OCI-LY1 (cell line): ENCODE results near the gene PARD3B.

ENCODE experiments used
- H2AFZ ChIP-seq: fragments of 200-600 bp; sonication (generic), shearing (Covaris generic); 2 replicates; pipeline ENCODE4 v1.6.0; 2014; ENCODE audit warnings: antibody characterized with exemption, mild to moderate bottlenecking, low read length
- H3F3A ChIP-seq: fragments of 200-600 bp; sonication (generic), shearing (Covaris generic); 2 replicates; pipeline ENCODE4 v1.6.0; 2014; ENCODE audit warnings: mild to moderate bottlenecking, antibody characterized with exemption, low read length, moderate library complexity; ENCODE audit not compliant: insufficient read depth
- H3K27ac ChIP-seq: fragments of 200-600 bp; sonication (generic); 2 replicates; pipeline ENCODE4 v1.5.1; 2014; ENCODE audit warnings: low read length, mixed run types, mild to moderate bottlenecking, low read depth; ENCODE audit not compliant: poor library complexity, severe bottlenecking
- H3K27me3 ChIP-seq: fragments of 200-600 bp; sonication (generic); 2 replicates; pipeline ENCODE4 v1.6.0; 2014; ENCODE audit warnings: antibody characterized with exemption, mild to moderate bottlenecking, low read length, moderate library complexity; ENCODE audit not compliant: insufficient read depth
- H3K36me3 ChIP-seq: fragments of 200-600 bp; sonication (generic); 2 replicates; pipeline ENCODE4 v1.6.1; 2014; ENCODE audit warnings: mild to moderate bottlenecking, antibody characterized with exemption, low read length, moderate library complexity, mixed read lengths; ENCODE audit not compliant: insufficient read depth
- H3K4me1 ChIP-seq: fragments of 200-600 bp; sonication (generic); 2 replicates; pipeline ENCODE4 v1.5.1; 2014; ENCODE audit warnings: mild to moderate bottlenecking, low read length, moderate library complexity; ENCODE audit not compliant: insufficient read depth, severe bottlenecking
- H3K4me2 ChIP-seq: fragments of 200-600 bp; sonication (generic), shearing (Covaris generic); 2 replicates; pipeline ENCODE4 v1.6.1; 2014; ENCODE audit warnings: low read length
- H3K4me3 ChIP-seq: fragments of 200-600 bp; sonication (generic); 2 replicates; pipeline ENCODE4 v1.5.1; 2014; ENCODE audit warnings: low read length, low read depth, mild to moderate bottlenecking, mixed read lengths; ENCODE audit not compliant: poor library complexity, severe bottlenecking
- H3K79me2 ChIP-seq: fragments of 200-600 bp; shearing (Covaris generic); 2 replicates; pipeline ENCODE4 v1.6.1; 2016; ENCODE audit warnings: mixed run types, low read length, mixed read lengths; ENCODE audit not compliant: insufficient read depth
- H3K9ac ChIP-seq: fragments of 200-600 bp; sonication (generic), shearing (Covaris generic); 2 replicates; pipeline ENCODE4 v1.6.1; 2014; ENCODE audit warnings: mild to moderate bottlenecking, low read length, mixed read lengths
- H3K9me2 ChIP-seq: fragments of 200-600 bp; sonication (generic), shearing (Covaris generic); 2 replicates; pipeline ENCODE4 v1.6.1; 2014; ENCODE audit warnings: low read depth, mild to moderate bottlenecking, low read length, mixed read lengths
- H3K9me3 ChIP-seq: fragments of 200-600 bp; shearing (Covaris generic); 2 replicates; pipeline ENCODE4 v1.6.1; 2014; ENCODE audit warnings: low read length, mixed read lengths
- H4K20me1 ChIP-seq: fragments of 200-600 bp; sonication (generic), shearing (Covaris generic); 2 replicates; pipeline ENCODE4 v1.6.0; 2016; ENCODE audit warnings: mild to moderate bottlenecking, low read length; ENCODE audit not compliant: insufficient read depth
- CTCF ChIP-seq: fragments of 200-600 bp; sonication (generic), shearing (Covaris generic); IDR thresholded peaks from 2 replicates; pipeline ENCODE4 v1.5.1; 2017; ENCODE audit warnings: mild to moderate bottlenecking, antibody characterized with exemption, low read length, moderate library complexity, mixed read lengths
- EZH2 ChIP-seq: fragments of 200-600 bp; sonication (generic), shearing (Covaris generic); IDR thresholded peaks from 2 replicates; pipeline ENCODE4 v1.8.0; 2017; ENCODE audit warnings: borderline replicate concordance, mixed run types, mild to moderate bottlenecking, antibody characterized with exemption, low read length, moderate library complexity, mixed read lengths

PARD3B gene

GRCh38 chr2:205565142-205565522 lies 1019.9 kb downstream of the PARD3B start:
- no peaks in the 10 kb centered on the region for H3K79me2 ChIP-seq
- no peaks in the 10 kb centered on the region for H3K36me3 ChIP-seq
- H3K9ac ChIP-seq, result no peak overlapping the region
- H3K27me3 ChIP-seq, result no peaks in the 10 kb centered on the region
- no peaks in the 10 kb centered on the region for H3K9me2 ChIP-seq
- no peaks in the 10 kb centered on the region for H3F3A ChIP-seq
- no peaks in the 10 kb centered on the region for H3K4me1 ChIP-seq
- H2AFZ ChIP-seq, result no peak overlapping the region
- H3K9me3 ChIP-seq, result no peaks in the 10 kb centered on the region
- no peak overlapping the region for H3K27ac ChIP-seq
- H3K4me3 ChIP-seq, result no peak overlapping the region
- no peaks in the 10 kb centered on the region for H4K20me1 ChIP-seq
- TF ChIP-seq EZH2 (no peak), CTCF (no peak)
- H3K4me2 ChIP-seq, result no peak overlapping the region

GRCh38 chr2:205566606-205567168 lies 1021.4 kb downstream of the PARD3B start:
- Histone ChIP-seq H3K9me2 (no peaks in the 10 kb centered on the region), H3K27me3 (no peaks in the 10 kb centered on the region), H3K36me3 (no peaks in the 10 kb centered on the region), H3F3A (no peaks in the 10 kb centered on the region), H3K9ac (no peak overlapping the region), H3K27ac (no peak overlapping the region), H3K9me3 (no peaks in the 10 kb centered on the region), H3K4me3 (no peak overlapping the region), H3K4me1 (no peaks in the 10 kb centered on the region), H3K4me2 (no peak overlapping the region), H2AFZ (no peak overlapping the region), H3K79me2 (no peaks in the 10 kb centered on the region), H4K20me1 (no peaks in the 10 kb centered on the region)
- TF ChIP-seq EZH2, result no peak
- no peak for TF ChIP-seq CTCF

GRCh38 chr2:205568620-205569019 lies 1023.3 kb downstream of the PARD3B start:
- TF ChIP-seq EZH2 (no peak), CTCF (no peak)
- Histone ChIP-seq H4K20me1 (no peaks in the 10 kb centered on the region), H3K27me3 (no peaks in the 10 kb centered on the region), H3K36me3 (no peaks in the 10 kb centered on the region), H3K9me3 (no peaks in the 10 kb centered on the region), H3K9ac (no peak overlapping the region), H3K79me2 (no peaks in the 10 kb centered on the region), H3F3A (no peaks in the 10 kb centered on the region), H3K4me1 (no peaks in the 10 kb centered on the region), H3K4me3 (no peak overlapping the region), H3K27ac (no peak overlapping the region), H3K9me2 (no peaks in the 10 kb centered on the region), H3K4me2 (no peak overlapping the region), H2AFZ (no peak overlapping the region)
